HepG2 (cell line): ENCODE measurements around the gene BMP8B. TPM values are rescaled to one million over a fixed set of nuclear protein-coding genes. Genes with fewer than 3 reads are reported as not detected.

Experiments
- ATAC-seq: fragments of 200-7000 bp; cut with Tn5 transposase; 3 replicates; pipeline ENCODE4 v1.9.1; 2020; ENCODE audit warnings: mild to moderate bottlenecking, moderate library complexity
- BruUV-seq: library from RNA; stranded (reverse); fragments of 400-500 nt; replicated peaks from 2 replicates; lab custom pipeline; 2021; lab: Mats Ljungman, UMichigan
- CTCF ChIA-PET: fragments of 300-600 bp; formaldehyde crosslinking; extraction: SDS; loops from one replicate; lab custom pipeline; 2021; ENCODE audit warnings: low total read pairs, inconsistent platforms, low intra/inter-chr PET ratio; lab: Yijun Ruan, JAX
- POLR2A ChIA-PET: fragments of 350-600 bp; sonication (Branson Sonifier 250); formaldehyde crosslinking; loops from one replicate; lab custom pipeline; 2020; ENCODE audit warnings: antibody characterized with exemption, inconsistent platforms; lab: Yijun Ruan, JAX
- DNase-seq: peaks from one replicate; pipeline ENCODE4 v3.0.0-alpha.2; 2015; ENCODE audit warnings: low spot score
- FAIRE-seq: peaks from 3 replicates; lab custom pipeline; 2011; peaks lifted over from hg19 to GRCh38; lab: Jason Lieb, UNC
- H2AFZ ChIP-seq: one replicate; pipeline ENCODE4 v1.6.1; 2011; ENCODE audit warnings: low read length, inconsistent platforms
- H3K27ac ChIP-seq: fragments of 300-600 bp; 3 replicates; pipeline ENCODE4 v1.8.0; 2011; ENCODE audit warnings: mixed run types, mild to moderate bottlenecking, mixed read lengths, low read length, inconsistent platforms; ENCODE audit not compliant: insufficient read depth; ENCODE audit errors: extremely low read length
- H3K27me3 ChIP-seq, 2 experiments: fragments of 200-600 bp in 1 of 2; 2 replicates in 1 of 2; 3 replicates in 1 of 2; pipeline versions ENCODE4 v1.6.0 to v1.8.0; 2011; ENCODE audit warnings: low read length in 2 of 2, mild to moderate bottlenecking in 2 of 2, moderate library complexity in 2 of 2, inconsistent platforms in 1 of 2; ENCODE audit not compliant: insufficient read depth in 2 of 2, control insufficient read depth in 1 of 2
- H3K36me3 ChIP-seq, 2 experiments: fragments of 200-600 bp in 1 of 2; replicated peaks in 1 of 2; 2 replicates in 1 of 2; 3 replicates in 1 of 2; pipeline versions ENCODE4 v1.5.1 to v1.8.0; 2011; ENCODE audit warnings: low read length in 2 of 2, inconsistent platforms in 1 of 2; ENCODE audit not compliant: insufficient read depth in 2 of 2, control insufficient read depth in 1 of 2
- H3K4me1 ChIP-seq: 2 replicates; pipeline ENCODE4 v1.5.1; 2012; ENCODE audit warnings: low read length, inconsistent platforms; ENCODE audit not compliant: insufficient read depth
- H3K4me2 ChIP-seq: 2 replicates; pipeline ENCODE4 v1.6.0; 2011; ENCODE audit warnings: low read depth, low read length, inconsistent platforms
- H3K4me3 ChIP-seq, 3 experiments: fragments of 200-600 bp in 1 of 3; sonication (generic), shearing (Covaris generic) in 1 of 3; replicated peaks in 1 of 3; 2 replicates each; pipeline ENCODE4 v1.5.1; 2011 to 2016; ENCODE audit warnings: low read length in 3 of 3, inconsistent platforms in 2 of 3, low read depth in 2 of 3, mild to moderate bottlenecking in 2 of 3, control low read depth in 1 of 3, mixed read lengths in 1 of 3; ENCODE audit not compliant: insufficient read depth in 1 of 3
- H3K79me2 ChIP-seq: one replicate; pipeline ENCODE4 v1.6.1; 2011; ENCODE audit warnings: low read length, inconsistent platforms; ENCODE audit not compliant: insufficient read depth
- H3K9ac ChIP-seq: 2 replicates; pipeline ENCODE4 v1.6.0; 2011; ENCODE audit warnings: mild to moderate bottlenecking, low read depth, low read length, inconsistent platforms; ENCODE audit not compliant: insufficient read depth
- H3K9me3 ChIP-seq: 2 replicates; pipeline ENCODE4 v1.5.1; 2012; ENCODE audit warnings: mild to moderate bottlenecking, low read length
- H4K20me1 ChIP-seq: 2 replicates; pipeline ENCODE4 v1.6.0; 2011; ENCODE audit warnings: inconsistent platforms, mild to moderate bottlenecking, low read length, moderate library complexity; ENCODE audit not compliant: insufficient read depth
- ATRX ChIP-seq: sonication (generic); formaldehyde crosslinking; IDR thresholded peaks from 2 replicates; pipeline ENCODE4 v1.4.0; 2020; ENCODE audit warnings: missing genetic modification reagents, borderline replicate concordance
- KMT2B ChIP-seq: IDR thresholded peaks from 2 replicates; pipeline ENCODE4 v1.6.1; 2016; ENCODE audit warnings: missing genetic modification reagents, missing compliant biosample characterization
- MTF2 ChIP-seq: sonication (generic); formaldehyde crosslinking; IDR thresholded peaks from 2 replicates; pipeline ENCODE4 v1.5.0; 2020; ENCODE audit warnings: missing genetic modification reagents, borderline replicate concordance
- NFIB ChIP-seq: sonication (generic); formaldehyde crosslinking; IDR thresholded peaks from 2 replicates; pipeline ENCODE4 v1.9.0; 2021; ENCODE audit warnings: missing genetic modification reagents, mild to moderate bottlenecking, borderline replicate concordance
- ZFP37 ChIP-seq: sonication (generic); formaldehyde crosslinking; IDR thresholded peaks from 2 replicates; pipeline ENCODE4 v1.4.0; 2020; ENCODE audit warnings: missing genetic modification reagents, borderline replicate concordance
- ZNF33A ChIP-seq: sonication (generic); formaldehyde crosslinking; IDR thresholded peaks from 2 replicates; pipeline ENCODE4 v1.5.1; 2020; ENCODE audit warnings: missing genetic modification reagents, mild to moderate bottlenecking, moderate library complexity, borderline replicate concordance
- ZNF430 ChIP-seq: sonication (generic); formaldehyde crosslinking; IDR thresholded peaks from 2 replicates; pipeline ENCODE4 v1.9.0; 2021; ENCODE audit warnings: mild to moderate bottlenecking, missing genetic modification reagents
- WGBS: methylation state at CpG from one replicate; pipeline ENCODE4 v1.1.6; 2017; ENCODE audit warnings: low lambda C conversion rate; 5-methylcytosine and 5-hydroxymethylcytosine counted together
- in situ Hi-C: cut with HindIII; loops from 2 replicates; pipeline ENCODE4 v1.10.0; 2017; ENCODE audit warnings: low pct_unique_long_range_greater_than_20kb; ENCODE audit not compliant: extremely low pct_ligation_motif_present
- intact Hi-C: fragments of 100-400 bp; cut with micrococcal nuclease; formaldehyde crosslinking; loops from one replicate; pipeline ENCODE4 v1.10.0; 2022; ENCODE audit not compliant: unreplicated experiment
- polyA plus RNA-seq, 8 experiments: library from polyadenylated mRNA; depleted of rRNA in 3 of 8; stranded (reverse) in 7 of 8; unstranded in 1 of 8; fragments of >200 nt; fragmentation: Illumina TruSeq in 4 of 8; extraction: Trizol in 4 of 8; gene quantifications; 2 replicates each; pipeline versions ENCODE4 v1.2.1 to v1.2.3, GENCODE V29; 2011 to 2016; ENCODE audit warnings: low read depth in 4 of 8, missing spikeins in 1 of 8, mixed read lengths in 1 of 8; ENCODE audit not compliant: insufficient read depth in 1 of 8
- total RNA-seq, 5 experiments: library from RNA; depleted of rRNA; stranded (reverse); fragments of >200 nt; fragmentation: Illumina TruSeq; extraction: Trizol; gene quantifications; 2 replicates each; pipeline ENCODE4 v1.2.3, GENCODE V29; 2016; ENCODE audit warnings: low read depth in 1 of 5
- TF ChIP-seq, protein P1 (sequence below): sonication (generic); formaldehyde crosslinking; IDR thresholded peaks from 2 replicates; pipeline ENCODE4 v1.5.0; 2020; ENCODE audit warnings: missing genetic modification reagents, mild to moderate bottlenecking, borderline replicate concordance
- TF ChIP-seq, protein P2 (sequence below): sonication (generic); formaldehyde crosslinking; IDR thresholded peaks from 2 replicates; pipeline ENCODE4 v1.8.0; 2022; ENCODE audit warnings: low read depth, missing genetic modification reagents

The BMP8B gene
- total and polyA plus RNA-seq, 2 of the 13 experiments (the other 11 are each of a cell fraction or from before 2014, with no cell fraction given): 0.29 to 0.41 TPM

DNA sequence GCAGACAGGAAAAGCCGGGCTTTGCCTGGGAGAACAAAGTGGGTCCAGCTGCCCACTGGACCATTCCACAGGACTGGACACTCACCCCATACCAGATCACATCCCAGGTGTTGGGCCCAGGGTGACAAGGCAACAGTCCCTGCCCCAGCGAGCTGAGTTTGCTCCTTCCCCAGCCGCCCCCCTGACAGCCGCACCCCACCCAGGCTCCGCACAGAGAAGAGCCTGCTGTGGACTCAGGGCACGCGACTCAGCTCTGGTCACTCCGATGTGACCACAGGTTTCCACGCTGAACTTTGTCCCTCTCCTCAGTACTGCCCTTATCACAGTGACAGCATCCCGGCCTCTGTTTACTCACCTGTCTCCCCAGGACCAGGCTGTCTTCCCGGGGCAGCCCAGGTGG is 1.2 kb downstream of the BMP8B start:
- no peak overlapping the region for H3K9ac ChIP-seq
- 25% methylated on average over 7 of the region's 11 CpGs for WGBS
- no peak overlapping the region for H3K4me3 ChIP-seq
- H3K27me3 ChIP-seq: peaks cover 0 to 15% of the 10 kb centered on the region in 2 experiments; a peak in 3 of 5 replicates
- peaks cover 7% of the 10 kb centered on the region for H3K4me1 ChIP-seq
- in situ Hi-C loops (no loop called here), intact Hi-C loops (no loop called here)
- no peak overlapping the region for H3K4me2 ChIP-seq
- BruUV-seq: no TSS peak
- H3K9me3 ChIP-seq: no peaks in the 10 kb centered on the region
- FAIRE-seq (no peak), ATAC-seq (no peak), DNase-seq (no peak)
- H3K79me2 ChIP-seq: no peaks in the 10 kb centered on the region
- ChIA-PET CTCF (no interaction called here), POLR2A (no interaction called here)
- no peaks in the 10 kb centered on the region for H4K20me1 ChIP-seq
- H3K27ac ChIP-seq: no peak overlapping the region
- H3K36me3 ChIP-seq: no peaks in the 10 kb centered on the region
- TF ChIP-seq, protein P1, sequence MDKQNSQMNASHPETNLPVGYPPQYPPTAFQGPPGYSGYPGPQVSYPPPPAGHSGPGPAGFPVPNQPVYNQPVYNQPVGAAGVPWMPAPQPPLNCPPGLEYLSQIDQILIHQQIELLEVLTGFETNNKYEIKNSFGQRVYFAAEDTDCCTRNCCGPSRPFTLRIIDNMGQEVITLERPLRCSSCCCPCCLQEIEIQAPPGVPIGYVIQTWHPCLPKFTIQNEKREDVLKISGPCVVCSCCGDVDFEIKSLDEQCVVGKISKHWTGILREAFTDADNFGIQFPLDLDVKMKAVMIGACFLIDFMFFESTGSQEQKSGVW (CRISPR knock-in tag): no peak
- TF ChIP-seq MTF2 (no peak), NFIB (CRISPR knock-in tag) (no peak), ZNF430 (CRISPR knock-in tag) (no peak), ATRX (CRISPR knock-in tag) (no peak), ZNF33A (CRISPR knock-in tag) (no peak), KMT2B (CRISPR knock-in tag) (no peak), ZFP37 (CRISPR knock-in tag) (no peak)
- TF ChIP-seq, protein P2, sequence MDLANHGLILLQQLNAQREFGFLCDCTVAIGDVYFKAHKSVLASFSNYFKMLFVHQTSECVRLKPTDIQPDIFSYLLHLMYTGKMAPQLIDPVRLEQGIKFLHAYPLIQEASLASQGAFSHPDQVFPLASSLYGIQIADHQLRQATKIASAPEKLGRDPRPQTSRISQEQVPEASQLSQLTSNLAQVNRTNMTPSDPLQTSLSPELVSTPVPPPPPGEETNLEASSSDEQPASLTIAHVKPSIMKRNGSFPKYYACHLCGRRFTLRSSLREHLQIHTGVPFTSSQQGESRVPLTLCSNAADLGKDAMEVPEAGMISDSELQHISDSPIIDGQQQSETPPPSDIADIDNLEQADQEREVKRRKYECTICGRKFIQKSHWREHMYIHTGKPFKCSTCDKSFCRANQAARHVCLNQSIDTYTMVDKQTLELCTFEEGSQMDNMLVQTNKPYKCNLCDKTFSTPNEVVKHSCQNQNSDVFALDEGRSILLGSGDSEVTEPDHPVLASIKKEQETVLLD: no peak
- H2AFZ ChIP-seq: no peak overlapping the region
